ENCODE data around the gene NXPE3.
"Not testable (repeated sequence)": the region's sequence is repeated elsewhere in the genome, so short reads cannot be mapped to it uniquely, and the experiment has no call there.

NXPE3 gene

DNA sequence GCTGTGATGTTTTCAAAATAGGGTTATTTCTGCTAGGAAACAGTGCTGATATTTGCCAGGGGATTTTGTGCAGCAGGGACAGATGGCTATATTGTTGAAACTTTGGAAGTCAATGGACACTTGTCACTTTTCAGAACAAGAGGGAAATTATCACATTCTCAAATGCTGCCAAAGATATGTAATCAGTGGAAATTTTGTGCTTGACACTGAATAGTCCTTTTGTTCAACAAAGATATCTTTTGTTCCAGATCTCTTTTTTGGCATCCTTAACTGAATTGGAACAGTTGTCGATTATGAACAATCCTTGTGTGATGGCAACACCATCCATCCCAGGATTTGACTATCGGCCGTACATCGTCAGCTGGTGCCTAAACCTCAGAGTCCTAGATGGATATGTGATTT is 46.8 kb upstream of the NXPE3 start:
- Histone ChIP-seq H3K36me3 (ENCODE audit: insufficient read depth, low read length) (peaks cover 88% of the 10 kb centered on the region), H3K79me2 (ENCODE audit: insufficient read depth, low read length) (no peaks in the 10 kb centered on the region), H3K4me1 (ENCODE audit: insufficient read depth, low read length, severe bottlenecking) (no peaks in the 10 kb centered on the region), H4K20me1 (ENCODE audit: insufficient read depth, low read length) (no peaks in the 10 kb centered on the region), H3K4me3 (ENCODE audit: low read depth, low read length, poor library complexity, severe bottlenecking) (no peak overlapping the region), H3K9me3 (ENCODE audit: low read length) (no peaks in the 10 kb centered on the region), H3K9me2 (ENCODE audit: low read depth, low read length) (no peaks in the 10 kb centered on the region), H3F3A (ENCODE audit: insufficient read depth, low read length) (no peaks in the 10 kb centered on the region), H3K27me3 (ENCODE audit: insufficient read depth, low read length) (no peaks in the 10 kb centered on the region), H3K4me2 (ENCODE audit: low read length) (no peak overlapping the region), H3K27ac (ENCODE audit: low read depth, low read length, poor library complexity, severe bottlenecking) (no peak overlapping the region), H2AFZ (ENCODE audit: low read length) (no peak overlapping the region), H3K9ac (ENCODE audit: low read length) (no peak overlapping the region)
- no peak for TF ChIP-seq EZH2 (IDR thresholded peaks at IDR 0.05; ENCODE audit: borderline replicate concordance, low read length)
- TF ChIP-seq, protein P1, sequence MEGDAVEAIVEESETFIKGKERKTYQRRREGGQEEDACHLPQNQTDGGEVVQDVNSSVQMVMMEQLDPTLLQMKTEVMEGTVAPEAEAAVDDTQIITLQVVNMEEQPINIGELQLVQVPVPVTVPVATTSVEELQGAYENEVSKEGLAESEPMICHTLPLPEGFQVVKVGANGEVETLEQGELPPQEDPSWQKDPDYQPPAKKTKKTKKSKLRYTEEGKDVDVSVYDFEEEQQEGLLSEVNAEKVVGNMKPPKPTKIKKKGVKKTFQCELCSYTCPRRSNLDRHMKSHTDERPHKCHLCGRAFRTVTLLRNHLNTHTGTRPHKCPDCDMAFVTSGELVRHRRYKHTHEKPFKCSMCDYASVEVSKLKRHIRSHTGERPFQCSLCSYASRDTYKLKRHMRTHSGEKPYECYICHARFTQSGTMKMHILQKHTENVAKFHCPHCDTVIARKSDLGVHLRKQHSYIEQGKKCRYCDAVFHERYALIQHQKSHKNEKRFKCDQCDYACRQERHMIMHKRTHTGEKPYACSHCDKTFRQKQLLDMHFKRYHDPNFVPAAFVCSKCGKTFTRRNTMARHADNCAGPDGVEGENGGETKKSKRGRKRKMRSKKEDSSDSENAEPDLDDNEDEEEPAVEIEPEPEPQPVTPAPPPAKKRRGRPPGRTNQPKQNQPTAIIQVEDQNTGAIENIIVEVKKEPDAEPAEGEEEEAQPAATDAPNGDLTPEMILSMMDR (IDR thresholded peaks at IDR 0.05; ENCODE audit: low read length): no peak

DNA sequence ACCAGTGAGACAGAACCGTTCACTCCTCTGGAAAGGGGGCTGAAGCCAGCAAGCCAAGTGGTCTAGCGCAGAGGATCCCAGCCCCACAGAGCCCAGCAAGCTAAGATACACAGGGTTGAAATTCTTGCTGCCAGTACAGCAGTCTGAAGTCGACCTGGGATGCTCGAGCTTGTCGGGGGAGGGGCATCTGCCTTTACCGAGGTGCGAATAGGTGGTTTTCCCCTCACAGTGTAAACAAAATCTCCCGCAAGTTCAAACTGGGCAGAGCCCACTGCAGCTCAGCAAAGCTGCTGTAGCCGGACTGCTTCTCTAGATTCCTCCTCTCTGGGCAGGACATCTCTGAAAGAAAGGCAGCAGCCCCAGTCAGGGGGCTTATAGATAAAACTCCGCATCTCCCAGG is 43.2 kb upstream of the NXPE3 start:
- no peaks in the 10 kb centered on the region for H3K79me2 ChIP-seq (ENCODE audit: insufficient read depth, low read length)
- no peak overlapping the region for H3K9ac ChIP-seq (ENCODE audit: low read length)
- H4K20me1 ChIP-seq (ENCODE audit: insufficient read depth, low read length): no peaks in the 10 kb centered on the region
- H3K27me3 ChIP-seq (ENCODE audit: insufficient read depth, low read length): no peaks in the 10 kb centered on the region
- no peak overlapping the region for H2AFZ ChIP-seq (ENCODE audit: low read length)
- no peaks in the 10 kb centered on the region for H3K9me3 ChIP-seq (ENCODE audit: low read length)
- peaks cover 63% of the 10 kb centered on the region for H3K36me3 ChIP-seq (ENCODE audit: insufficient read depth, low read length)
- H3K4me2 ChIP-seq (ENCODE audit: low read length): no peak overlapping the region
- H3K27ac ChIP-seq (ENCODE audit: low read depth, low read length, poor library complexity, severe bottlenecking): no peak overlapping the region
- H3K4me3 ChIP-seq (ENCODE audit: low read depth, low read length, poor library complexity, severe bottlenecking): no peak overlapping the region
- H3K9me2 ChIP-seq (ENCODE audit: low read depth, low read length): no peaks in the 10 kb centered on the region
- TF ChIP-seq, protein P1 (IDR thresholded peaks at IDR 0.05; ENCODE audit: low read length): no peak
- no peak for TF ChIP-seq EZH2 (IDR thresholded peaks at IDR 0.05; ENCODE audit: borderline replicate concordance, low read length)
- no peaks in the 10 kb centered on the region for H3K4me1 ChIP-seq (ENCODE audit: insufficient read depth, low read length, severe bottlenecking)
- no peaks in the 10 kb centered on the region for H3F3A ChIP-seq (ENCODE audit: insufficient read depth, low read length)

DNA sequence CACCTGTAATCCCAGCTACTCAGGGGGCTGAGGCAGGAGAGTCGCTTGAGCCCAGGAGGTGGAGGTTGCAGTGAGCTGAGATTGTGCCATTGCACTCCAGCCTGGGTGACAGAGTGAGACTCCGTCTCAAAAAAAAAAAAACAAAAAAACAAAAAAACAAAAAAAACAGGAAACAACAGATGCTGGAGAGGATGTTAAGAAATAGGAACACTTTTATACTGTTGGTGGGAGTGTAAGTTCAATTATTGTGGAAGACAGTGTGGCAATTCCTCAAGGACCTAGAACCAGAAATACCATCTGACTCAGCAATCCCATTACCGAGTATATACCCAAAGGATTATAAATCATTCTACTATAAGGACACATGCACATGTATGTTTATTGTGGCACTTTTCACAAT is 37.1 kb upstream of the NXPE3 start:
- not testable (repeated sequence) for H3K4me2 ChIP-seq (ENCODE audit: low read length); H3K4me1 ChIP-seq (ENCODE audit: insufficient read depth, low read length, severe bottlenecking); H4K20me1 ChIP-seq (ENCODE audit: insufficient read depth, low read length); H3K9me2 ChIP-seq (ENCODE audit: low read depth, low read length); H3K9ac ChIP-seq (ENCODE audit: low read length); H3K9me3 ChIP-seq (ENCODE audit: low read length); H3K4me3 ChIP-seq (ENCODE audit: low read depth, low read length, poor library complexity, severe bottlenecking); H3K27me3 ChIP-seq (ENCODE audit: insufficient read depth, low read length); H3K79me2 ChIP-seq (ENCODE audit: insufficient read depth, low read length); H2AFZ ChIP-seq (ENCODE audit: low read length); H3K27ac ChIP-seq (ENCODE audit: low read depth, low read length, poor library complexity, severe bottlenecking); H3F3A ChIP-seq (ENCODE audit: insufficient read depth, low read length)
- H3K36me3 ChIP-seq (ENCODE audit: insufficient read depth, low read length): peaks cover 16% of the 10 kb centered on the region

DNA sequence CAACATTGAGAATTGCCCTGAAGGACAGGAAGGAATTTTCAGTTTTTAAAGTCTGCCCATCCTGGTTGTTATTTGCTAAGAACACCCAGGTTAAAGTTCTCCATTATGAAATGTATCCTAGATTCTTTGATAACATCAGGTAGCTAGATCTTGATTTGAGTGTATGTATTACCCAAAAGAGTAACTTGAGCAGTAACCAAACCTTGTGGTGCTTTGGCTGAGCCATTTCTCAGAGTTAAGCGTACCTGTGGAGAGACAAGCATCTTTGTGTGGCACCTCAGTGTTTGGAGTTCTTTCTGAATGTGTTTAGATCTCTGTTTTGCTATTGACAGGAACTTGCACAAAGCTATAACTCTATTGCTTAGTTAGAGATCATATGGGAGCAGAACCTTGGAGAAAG is 34.2 kb upstream of the NXPE3 start:
- Histone ChIP-seq H3K4me1 (ENCODE audit: insufficient read depth, low read length, severe bottlenecking) (no peaks in the 10 kb centered on the region), H2AFZ (ENCODE audit: low read length) (no peak overlapping the region), H3K36me3 (ENCODE audit: insufficient read depth, low read length) (peaks cover 13% of the 10 kb centered on the region), H4K20me1 (ENCODE audit: insufficient read depth, low read length) (no peaks in the 10 kb centered on the region), H3K9me3 (ENCODE audit: low read length) (no peaks in the 10 kb centered on the region; the same call in 1 of the 2 replicates), H3F3A (ENCODE audit: insufficient read depth, low read length) (no peaks in the 10 kb centered on the region), H3K79me2 (ENCODE audit: insufficient read depth, low read length) (no peaks in the 10 kb centered on the region), H3K27ac (ENCODE audit: low read depth, low read length, poor library complexity, severe bottlenecking) (no peak overlapping the region), H3K4me2 (ENCODE audit: low read length) (no peak overlapping the region), H3K9ac (ENCODE audit: low read length) (no peak overlapping the region), H3K27me3 (ENCODE audit: insufficient read depth, low read length) (no peaks in the 10 kb centered on the region), H3K4me3 (ENCODE audit: low read depth, low read length, poor library complexity, severe bottlenecking) (no peak overlapping the region), H3K9me2 (ENCODE audit: low read depth, low read length) (no peaks in the 10 kb centered on the region)
- no peak for TF ChIP-seq EZH2 (IDR thresholded peaks at IDR 0.05; ENCODE audit: borderline replicate concordance, low read length)
- TF ChIP-seq, protein P1 (IDR thresholded peaks at IDR 0.05; ENCODE audit: low read length): no peak

DNA sequence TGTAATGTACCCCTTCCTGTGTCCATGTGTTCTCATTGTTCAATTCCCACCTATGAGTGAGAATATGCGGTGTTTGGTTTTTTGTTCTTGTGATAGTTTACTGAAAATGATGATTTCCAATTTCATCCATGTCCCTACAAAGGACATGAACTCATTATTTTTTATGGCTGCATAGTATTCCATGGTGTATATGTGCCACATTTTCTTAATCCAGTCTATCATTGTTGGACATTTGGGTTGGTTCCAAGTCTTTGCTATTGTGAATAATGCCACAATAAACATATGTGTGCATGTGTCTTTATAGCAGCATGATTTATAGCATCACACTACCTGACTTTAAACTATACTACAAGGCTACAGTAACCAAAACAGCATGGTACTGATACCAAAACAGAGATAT is 33.1 kb upstream of the NXPE3 start:
- H3K27ac ChIP-seq (ENCODE audit: low read depth, low read length, poor library complexity, severe bottlenecking); H3K79me2 ChIP-seq (ENCODE audit: insufficient read depth, low read length); H3K9me3 ChIP-seq (ENCODE audit: low read length); H3K4me3 ChIP-seq (ENCODE audit: low read depth, low read length, poor library complexity, severe bottlenecking); H3F3A ChIP-seq (ENCODE audit: insufficient read depth, low read length); H2AFZ ChIP-seq (ENCODE audit: low read length); H3K4me1 ChIP-seq (ENCODE audit: insufficient read depth, low read length, severe bottlenecking); H3K9me2 ChIP-seq (ENCODE audit: low read depth, low read length); H4K20me1 ChIP-seq (ENCODE audit: insufficient read depth, low read length); H3K9ac ChIP-seq (ENCODE audit: low read length); H3K4me2 ChIP-seq (ENCODE audit: low read length); H3K27me3 ChIP-seq (ENCODE audit: insufficient read depth, low read length): not testable (repeated sequence)
- peaks cover 13% of the 10 kb centered on the region for H3K36me3 ChIP-seq (ENCODE audit: insufficient read depth, low read length)

Data from OCI-LY1 (cell line).